Stimulated activated CD8-positive, alpha-beta memory T cell treated with anti-CD3 and anti-CD28 coated beads, Interleukin-7, amount 100 ng/mL, for 1 hour (primary cell): ENCODE measurements around the gene ANXA6.

Experiments used
- DNase-seq, 2 donors: peaks; one replicate each; pipeline ENCODE4 v3.0.0-alpha.2; 2020; ENCODE audit warnings: low read depth in 2 of 2

Gene ANXA6

DNA sequence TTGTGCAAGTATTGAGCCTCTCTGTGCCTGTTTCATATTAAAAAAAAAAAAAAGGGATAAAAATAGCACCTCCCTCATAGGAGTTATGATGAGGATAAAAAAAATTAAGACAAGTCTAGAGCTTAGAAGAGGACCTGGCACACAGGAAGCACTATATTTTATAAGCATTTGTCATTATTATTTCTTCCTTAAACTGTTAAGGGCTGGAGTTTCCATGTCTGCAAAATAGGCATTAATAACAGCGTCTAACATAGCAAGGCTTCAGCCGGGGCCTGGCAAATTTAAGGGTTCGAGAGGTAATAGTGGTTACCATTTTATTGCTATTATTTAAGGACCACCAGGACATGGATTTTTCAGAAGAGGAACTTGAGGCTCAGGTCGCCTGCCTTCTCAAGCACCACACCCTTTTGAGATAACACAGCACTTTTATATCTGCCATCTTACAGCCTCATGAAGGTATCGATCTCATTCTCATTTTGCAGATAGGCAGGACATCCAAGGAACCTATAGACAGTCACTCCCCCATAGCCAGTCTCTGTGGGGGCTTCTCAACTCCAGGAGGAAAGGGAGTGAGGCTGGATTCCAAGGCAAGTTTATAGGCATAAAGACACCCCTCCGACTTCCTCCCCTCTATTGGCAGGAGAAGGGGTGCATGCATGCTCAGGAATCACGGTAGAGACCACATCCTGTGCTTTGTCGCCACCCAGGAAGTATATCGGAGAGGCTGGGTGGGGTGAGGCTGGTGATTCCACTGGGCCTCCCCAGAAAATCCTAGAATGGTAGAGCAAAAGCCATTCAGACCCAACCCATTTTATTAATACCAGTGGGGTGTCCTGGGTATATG is 2.4 kb downstream of the ANXA6 start:
- peak in 1 of 2 donors; percentile 35 for DNase-seq

DNA sequence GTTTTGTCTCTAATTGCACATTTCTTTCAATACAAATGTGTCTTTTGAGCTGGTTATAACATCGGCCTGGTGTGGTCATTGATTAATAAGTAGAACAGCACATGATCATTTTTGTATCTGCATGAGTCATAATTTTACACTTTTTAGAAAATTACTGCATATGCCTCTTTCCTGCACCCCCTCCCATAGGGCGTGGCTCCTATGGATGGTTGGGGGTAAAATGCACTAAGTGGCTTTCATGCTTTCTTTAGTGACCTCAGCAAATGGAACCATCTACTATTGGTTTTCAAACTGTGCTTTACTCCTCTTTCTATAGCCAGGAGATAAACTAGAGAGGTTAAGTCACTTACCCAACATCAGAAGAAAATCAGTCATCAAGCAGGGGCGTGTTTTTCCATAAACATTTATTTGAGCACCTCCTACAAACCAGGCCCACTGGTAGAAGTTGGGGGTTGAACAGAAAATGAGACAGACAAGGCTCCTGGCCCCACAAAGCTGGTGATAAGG is 3.8 kb downstream of the ANXA6 start:
- DNase-seq: no peak

DNA sequence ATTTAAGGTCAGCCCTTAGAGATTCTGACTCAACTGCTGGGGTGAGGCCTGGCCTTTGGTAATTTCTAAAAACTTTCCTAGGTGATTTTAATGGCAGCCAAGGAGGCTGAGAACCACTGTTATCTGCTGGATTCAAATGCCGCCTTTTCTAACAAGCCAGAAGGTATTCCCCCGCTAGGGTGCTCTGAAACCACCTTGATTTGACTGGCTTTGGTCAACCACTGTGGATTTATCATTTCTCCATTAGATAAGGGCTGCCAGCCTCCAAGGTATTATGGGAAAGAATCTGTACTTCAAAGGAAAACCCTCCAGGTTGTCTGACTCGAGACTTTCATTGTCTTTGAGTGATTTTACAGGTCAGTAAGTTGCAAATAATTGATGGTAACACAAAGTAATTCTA is 4.3 kb downstream of the ANXA6 start:
- no peak for DNase-seq

DNA sequence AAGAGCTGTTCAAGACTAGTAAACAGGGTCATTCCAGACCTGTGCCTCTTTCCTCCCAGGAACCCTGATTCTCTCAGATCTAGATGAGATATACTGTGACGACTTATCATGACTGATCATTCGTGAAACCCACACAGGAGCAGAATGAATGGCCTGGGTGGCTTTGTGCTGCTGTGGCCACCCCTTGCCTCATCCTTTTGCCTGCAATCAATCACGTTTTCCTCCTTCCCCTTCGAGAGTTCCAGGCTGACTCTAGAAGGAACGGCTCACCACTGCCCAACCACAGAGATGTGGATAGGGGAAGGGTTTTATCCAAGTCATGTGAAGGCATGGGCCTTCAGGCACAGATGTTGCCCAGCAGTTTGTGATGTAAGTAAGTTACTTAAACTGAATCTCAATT is 5.8 kb downstream of the ANXA6 start:
- no peak for DNase-seq

DNA sequence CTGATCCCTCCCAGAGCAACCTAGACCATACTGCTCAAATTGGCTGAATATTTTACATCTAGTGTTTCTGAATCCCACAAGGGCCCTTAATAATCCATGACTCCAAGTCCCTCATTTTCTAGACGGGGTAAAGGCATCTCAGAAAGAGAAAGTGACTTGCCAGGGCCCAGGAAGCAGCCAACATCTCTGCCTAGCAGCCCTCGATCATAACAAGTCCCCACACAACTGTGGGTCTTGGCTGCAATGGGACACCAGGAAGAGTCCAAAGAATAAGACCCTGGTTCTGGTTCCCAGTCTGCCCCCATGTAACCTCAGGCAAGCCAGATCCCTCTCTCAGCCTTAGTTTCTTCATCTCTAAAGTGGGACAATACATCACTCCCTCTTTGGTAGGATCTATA is 6.3 kb downstream of the ANXA6 start:
- no peak for DNase-seq

DNA sequence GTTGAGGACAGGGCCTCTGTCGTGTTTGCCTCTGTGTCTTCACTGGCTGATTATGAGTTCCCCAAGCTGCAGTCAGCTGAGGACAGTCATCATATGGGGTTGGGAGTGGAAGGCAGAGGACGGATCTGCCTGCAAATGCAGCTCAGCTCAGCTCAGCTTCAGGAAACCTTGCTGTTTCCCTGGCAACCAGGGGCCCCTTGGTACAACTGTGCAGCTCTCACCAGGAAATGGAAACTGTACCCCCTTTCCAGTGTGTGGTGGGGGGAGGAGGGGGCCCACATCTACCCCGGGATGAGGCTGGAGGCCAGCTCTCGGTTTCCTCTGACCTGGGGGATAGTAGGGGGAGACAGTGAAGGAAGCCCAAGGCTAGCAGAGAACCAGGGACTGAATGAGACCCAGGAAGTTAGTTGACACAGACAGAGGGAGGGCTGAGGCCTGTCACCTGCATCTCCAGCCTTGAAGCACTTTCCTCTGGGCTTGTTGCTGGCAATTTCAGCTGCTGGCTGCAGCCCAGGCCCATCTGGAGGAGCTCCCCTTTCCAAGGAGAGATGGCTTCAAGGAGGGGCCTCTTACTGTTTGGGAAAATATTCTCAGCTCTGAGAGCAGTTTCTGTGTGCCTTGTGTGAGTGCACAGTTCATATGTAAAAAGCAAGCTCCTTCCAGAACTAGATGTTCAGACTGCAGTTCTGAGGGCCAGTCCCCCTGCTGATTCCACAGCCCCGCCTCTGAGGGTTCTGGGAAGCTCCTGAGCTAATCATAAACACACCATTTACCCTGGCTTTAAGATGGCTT is 6.9 kb downstream of the ANXA6 start:
- DNase-seq: peak; percentile 44 to 49

DNA sequence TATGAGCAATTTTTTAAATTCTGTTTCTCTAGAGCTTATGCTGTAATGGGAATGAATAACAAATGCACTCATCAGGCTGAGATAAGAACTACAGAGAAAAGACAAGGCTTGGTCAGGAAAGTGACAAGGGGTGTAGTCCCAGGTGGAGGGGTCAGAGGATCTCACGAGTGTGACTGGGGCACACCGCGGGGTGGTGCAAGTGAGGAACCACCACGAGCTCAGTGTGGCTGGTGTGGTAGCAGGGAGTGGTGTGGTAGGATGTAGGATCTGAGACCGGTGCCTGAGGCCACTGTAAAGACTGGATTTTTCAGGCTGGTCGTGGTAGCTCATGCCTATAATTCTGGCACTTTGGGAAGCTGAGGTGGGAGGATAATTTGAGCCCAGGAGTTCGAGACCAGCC is 9.0 kb downstream of the ANXA6 start:
- DNase-seq: no peak

DNA sequence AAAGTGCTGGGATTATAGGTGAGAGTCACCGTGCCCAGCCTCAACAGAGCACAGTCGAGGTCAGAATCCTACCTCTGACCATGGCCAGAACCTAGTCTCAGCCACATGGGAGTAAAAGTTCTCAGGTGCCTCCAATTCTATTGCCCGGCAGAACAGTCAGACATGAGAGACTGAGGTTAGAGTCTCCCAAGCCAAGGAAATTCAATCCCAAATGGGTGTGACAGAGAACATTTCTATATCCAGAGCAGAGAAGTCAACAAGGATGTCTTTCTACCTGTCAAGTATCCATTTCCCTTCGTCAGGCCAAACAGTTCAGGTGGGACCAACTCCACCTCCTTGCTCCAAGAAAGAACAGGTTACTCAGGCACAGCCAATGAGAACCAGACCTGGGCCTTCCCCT is 10.5 kb downstream of the ANXA6 start:
- no peak for DNase-seq

DNA sequence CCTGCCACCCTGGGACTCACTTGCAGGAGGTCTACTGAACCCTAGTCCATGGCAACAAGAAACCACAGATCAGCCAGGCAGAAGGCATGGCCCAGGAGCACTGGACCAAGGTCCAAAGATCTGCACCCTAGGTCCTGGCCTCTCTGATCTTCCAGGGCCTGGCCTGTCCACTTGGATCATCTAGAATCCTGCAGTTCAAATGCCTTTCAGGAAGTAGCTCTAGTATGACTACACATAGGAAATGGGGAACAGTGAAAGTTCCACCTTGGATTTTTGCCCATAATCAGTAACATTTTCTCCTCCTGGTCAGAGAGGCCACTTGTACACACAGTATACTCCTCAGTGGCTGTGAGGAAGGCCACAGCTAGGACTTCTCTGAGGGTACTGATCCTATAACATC is 11.5 kb downstream of the ANXA6 start:
- DNase-seq: no peak

DNA sequence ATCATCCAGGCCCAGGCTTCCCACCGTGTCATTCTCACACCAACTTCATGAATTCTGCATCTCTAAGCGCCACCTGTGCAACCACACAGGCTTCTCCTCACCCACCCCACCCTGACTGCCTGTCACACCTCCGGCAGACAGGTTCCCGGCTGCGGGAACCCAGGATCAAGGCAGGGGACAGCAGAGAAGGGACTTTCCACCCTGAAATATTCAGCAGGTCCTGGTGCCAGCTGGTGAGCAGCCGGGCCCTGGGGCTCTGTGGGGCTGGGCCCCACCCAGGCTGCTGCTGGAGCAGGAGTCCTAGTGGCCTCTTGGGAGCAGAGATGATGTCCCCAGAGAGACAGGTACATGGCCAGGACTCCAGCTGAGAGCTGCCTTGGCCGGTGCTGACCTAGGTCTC is 12.7 kb downstream of the ANXA6 start:
- DNase-seq: no peak

DNA sequence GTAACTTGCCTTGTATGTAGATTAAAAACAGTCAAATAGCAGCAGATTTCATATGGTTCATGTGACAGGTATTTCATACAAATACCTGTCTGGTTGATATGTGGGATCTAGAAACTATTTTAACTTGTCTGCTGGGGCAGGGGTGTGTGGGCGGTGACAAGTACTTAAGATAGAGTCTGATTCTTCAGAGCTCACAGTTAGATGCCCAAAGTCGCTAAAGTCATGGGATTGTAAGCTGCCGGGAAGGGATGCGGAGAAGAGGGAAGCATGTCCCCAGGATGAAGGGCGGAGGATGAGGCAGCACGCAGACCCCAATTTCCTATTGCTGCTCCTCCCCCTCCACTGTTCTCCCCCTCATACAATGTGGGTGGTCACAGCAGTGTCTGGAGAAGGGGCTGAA is 13.3 kb downstream of the ANXA6 start:
- no peak for DNase-seq

DNA sequence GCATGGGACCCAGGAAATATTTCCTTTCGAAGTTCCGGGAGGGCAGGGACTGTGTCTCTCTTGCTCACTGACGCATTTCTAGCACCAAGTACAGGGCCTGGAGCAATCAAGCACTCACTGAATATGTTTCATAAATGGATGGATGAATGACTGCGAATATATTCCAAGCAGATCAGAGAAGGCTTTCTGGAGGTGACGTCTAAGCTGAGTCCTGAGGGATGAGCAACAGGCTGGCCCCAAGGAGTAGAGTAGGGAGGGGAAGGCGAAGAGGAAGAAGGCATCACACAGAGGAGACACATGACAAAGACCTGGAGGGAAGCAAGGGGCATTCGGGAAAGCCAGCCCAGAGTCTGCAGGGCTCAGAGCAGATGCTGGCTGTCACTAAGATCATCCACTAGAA is 13.9 kb downstream of the ANXA6 start:
- no peak for DNase-seq

DNA sequence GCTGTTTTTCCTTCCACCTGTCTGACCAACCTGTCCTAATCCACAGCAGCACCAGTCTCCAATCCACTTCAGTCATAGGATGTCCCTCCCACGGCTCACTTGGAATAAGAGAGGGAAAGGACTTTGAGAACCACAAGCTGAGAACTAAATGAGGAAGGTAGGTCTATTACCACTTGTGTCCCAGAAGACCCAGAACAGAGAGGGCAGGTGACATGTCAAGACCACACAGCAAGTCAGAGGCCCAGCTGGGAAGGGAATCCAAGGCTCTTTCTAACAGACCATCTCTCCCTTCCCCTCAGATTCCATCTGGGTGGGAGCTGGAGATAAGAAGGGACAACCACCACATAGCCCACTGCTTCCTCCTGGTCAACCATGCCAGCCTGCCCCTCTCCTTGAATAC is 14.6 kb downstream of the ANXA6 start:
- DNase-seq: no peak

DNA sequence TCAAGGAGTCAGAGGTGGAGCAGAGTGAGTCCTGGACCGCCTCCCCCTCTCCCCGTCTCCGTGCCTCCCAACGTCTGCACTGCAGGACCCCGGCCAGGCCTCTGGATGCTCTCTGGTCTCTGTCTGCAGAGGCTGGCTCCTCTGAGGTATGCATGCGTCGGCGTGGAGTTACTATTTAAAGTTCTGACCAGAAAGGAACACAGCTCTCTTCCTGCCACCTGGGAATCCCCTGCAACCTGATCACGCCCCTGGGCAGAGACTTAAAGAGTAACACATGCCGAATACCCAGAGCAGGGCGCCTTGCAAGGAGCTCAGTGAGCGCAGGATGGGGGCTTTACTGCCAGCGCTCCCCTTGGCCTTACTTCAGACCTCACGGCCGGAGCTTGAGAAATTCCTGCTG is 16.0 kb downstream of the ANXA6 start:
- DNase-seq: peak in 1 of 2 donors; percentile 29

DNA sequence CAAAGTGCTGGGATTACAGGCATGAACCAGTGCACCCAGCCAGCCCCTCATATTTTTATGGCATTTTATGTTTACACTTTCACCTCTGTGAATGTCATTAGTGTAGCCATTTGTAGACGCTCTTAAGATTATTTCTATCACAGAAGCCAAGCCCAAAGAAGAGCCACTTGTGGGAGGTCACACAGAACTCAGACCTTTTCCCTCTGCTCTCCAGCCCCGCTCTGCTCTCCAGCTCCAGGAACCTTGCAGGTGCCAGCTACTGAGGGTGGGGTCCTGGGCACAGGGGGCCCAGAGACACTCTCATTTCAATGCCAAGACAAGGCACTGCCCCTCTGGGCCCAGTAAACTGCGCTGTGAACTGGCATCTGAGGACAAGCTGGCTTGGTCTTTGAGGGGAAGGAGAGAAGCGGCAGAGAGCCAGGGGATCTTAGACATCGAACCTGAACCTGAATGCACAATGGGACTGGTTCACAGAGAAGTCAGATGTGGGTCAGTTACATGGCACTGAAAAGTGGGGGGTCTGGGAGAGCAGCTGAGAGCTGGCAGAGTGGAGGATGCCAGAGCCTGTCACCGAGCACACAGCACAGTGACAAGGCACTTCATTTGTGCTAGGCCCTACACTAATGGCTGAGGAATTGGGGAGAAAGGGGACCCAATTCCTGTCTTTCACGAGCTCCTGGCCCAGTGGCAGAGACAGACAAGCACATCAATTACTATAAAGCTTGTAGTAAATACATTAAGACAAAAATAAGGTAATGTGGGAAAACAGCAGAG is 16.7 kb downstream of the ANXA6 start:
- no peak for DNase-seq

DNA sequence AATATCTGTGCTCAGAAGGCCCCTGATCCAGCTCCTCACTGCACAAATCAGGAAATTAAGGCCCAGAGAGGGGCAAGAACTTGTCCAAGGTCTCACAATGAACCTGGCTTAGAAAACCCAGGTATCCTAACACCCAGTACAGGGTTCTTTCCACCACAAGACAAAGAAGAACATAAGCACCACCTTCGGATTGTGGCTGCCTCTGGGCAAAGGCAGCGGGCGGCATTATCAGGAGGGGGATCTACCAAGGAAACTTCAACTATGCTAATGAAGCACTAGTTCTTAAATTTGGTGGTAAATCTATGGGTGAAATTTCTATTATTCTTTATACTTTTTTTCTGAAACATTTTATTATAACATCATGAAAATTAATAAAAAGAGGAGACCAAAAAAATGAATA is 17.9 kb downstream of the ANXA6 start:
- DNase-seq: no peak

DNA sequence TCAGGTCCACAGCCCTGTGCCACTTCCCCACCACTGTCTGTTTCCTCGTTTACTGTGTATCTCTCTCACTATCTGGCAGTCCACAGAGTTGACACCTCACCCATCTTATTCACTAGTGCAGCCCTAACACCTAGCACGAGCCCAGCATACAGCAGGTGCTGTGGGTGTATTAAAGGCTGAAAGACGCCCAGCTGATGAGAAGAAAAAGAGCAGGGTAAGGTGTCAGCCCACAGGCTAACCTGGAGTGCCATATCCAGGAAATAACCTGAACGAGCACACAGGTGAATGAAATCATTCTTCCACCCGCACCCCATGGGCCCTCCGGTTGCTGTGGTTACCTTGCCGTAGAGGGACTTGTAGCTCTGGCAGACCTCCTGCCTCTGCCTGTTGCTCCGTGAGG is 18.6 kb downstream of the ANXA6 start:
- DNase-seq: no peak

DNA sequence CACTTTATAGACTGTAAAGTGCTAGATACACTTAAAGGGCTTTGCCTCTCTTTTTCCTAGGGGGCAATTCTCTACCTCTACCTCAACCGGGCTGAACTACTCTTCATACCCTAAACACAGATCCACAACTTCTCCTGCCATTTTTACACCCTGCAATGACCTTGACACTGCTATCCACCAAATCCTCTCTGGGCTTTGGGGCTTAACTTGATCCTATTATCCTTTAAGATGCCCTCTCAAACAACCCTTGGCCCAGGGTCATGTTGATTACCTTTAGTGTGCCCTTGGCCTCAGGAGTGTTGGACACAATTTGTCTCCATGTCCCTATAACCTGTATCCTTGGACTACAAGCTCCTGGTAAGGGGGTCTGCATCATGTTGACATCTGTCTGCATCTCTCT is 19.5 kb downstream of the ANXA6 start:
- DNase-seq: no peak

DNA sequence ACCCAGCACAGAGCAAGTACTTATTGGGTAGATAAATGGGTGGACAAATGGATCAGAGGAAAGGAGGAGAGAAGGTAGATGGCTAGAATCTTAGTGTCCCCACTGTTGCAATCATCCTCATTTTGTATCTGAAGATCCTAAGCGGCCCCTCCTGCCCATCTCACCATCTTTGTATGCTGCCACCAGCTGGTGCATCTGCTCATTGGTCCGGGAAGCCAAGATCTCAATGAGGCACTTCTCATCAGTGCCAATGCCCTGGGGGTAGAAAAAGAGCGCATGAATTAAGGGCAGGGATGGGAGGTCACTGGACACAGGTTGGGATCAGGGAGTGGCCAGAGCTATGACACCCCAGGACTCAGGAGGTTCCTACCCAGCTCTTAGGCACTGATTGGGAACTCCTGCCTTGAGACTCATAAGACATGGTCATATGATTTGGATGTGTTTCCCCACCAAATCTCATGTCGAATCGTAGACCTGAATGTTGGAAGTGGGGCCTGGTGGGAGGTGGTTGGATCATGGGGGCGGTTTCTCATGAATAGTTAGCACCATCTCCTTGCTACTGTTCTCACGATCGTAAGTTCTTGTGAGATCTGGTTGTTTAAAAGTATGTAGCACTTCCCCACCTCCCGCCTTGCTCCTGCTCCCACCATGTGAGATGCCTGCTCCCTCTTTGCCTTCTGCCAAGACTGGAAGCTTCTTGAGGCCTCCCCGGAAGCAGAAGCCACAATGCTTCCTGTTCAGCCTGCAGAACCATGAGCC is 20.3 kb downstream of the ANXA6 start:
- DNase-seq: no peak

DNA sequence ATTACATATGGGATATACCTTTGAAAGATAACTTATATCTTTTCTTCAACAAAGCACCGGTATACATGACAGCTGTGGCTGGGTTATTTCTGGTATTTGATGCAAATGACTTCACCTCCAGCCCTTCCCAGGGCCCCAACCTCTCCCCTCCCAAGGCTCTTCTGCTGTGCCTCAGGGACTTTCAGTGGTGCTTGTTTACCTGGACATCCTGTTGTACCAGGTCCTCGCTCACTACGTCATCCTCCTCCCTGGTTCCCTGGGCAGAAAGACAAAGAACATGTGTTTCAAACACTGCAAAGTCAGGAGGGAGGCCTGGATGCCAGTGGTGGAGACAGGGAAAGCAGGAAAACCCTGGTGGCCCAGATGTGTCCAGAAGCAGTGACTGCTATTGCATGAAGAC is 23.4 kb downstream of the ANXA6 start:
- no peak for DNase-seq

DNA sequence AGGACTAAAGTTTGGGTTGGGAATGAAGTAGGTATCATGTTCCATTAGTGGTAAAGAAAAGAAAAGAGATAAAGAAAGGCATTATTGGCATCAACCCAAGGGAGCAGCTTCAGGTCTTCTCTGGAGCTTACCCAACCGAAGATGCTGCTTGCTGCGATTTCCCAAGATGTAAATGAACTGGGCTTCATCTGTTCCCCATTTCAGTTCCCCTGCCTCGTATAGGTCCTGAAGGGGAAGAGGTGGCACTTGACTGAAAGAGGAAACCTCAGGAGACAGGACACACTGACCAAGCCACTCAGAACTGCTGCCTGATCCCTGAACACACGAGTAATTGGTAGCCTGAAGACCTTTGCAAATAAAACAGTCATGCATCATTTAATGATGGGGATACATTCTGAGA is 24.6 kb downstream of the ANXA6 start:
- DNase-seq: no peak
